T-helper 2 cell (primary cell): ENCODE data around the gene LTBP4.
"Not testable (repeated sequence)": the region's sequence is repeated elsewhere in the genome, so short reads cannot be mapped to it uniquely, and the experiment has no call there.

ENCODE experiments used
- DNase-seq, 5 experiments: peaks; one replicate each; pipeline versions ENCODE4 v3.0.0 to v3.0.0-alpha.2; 2012 to 2022
- total RNA-seq, 2 donors: gene quantifications; one replicate each; lab custom pipeline; 2026; lab: John Stamatoyannopoulos, UW

The LTBP4 gene
- 45.5 to 68.6 reads per million in 2 donors for total RNA-seq

GRCh38 chr19:40601134-40601974 is at the start of gene LTBP4:
TSS of gene LTBP4 (plus strand) at chr19:40601369. CDS start at chr19:40601388, 19 bp downstream.
- DNase-seq = no peak

GRCh38 chr19:40552848-40553247 is 48.3 kb upstream of the LTBP4 start:
- no peak for DNase-seq

- no peak for DNase-seq
Measured at GRCh38 chr19:40553885-40554857, 47.0 kb upstream of the LTBP4 start.

- DNase-seq = no peak
Measured at GRCh38 chr19:40555978-40556689, 45.0 kb upstream of the LTBP4 start.

- no peak for DNase-seq
Measured at GRCh38 chr19:40556953-40557530, 44.1 kb upstream of the LTBP4 start.

- DNase-seq = no peak
Measured at GRCh38 chr19:40559394-40559793, 41.8 kb upstream of the LTBP4 start.

- DNase-seq = no peak
Measured at GRCh38 chr19:40560092-40560507, 41.1 kb upstream of the LTBP4 start.

GRCh38 chr19:40561947-40562346 is 39.2 kb upstream of the LTBP4 start:
- no peak for DNase-seq

- not testable (repeated sequence) for DNase-seq
Measured at GRCh38 chr19:40564535-40564934, 36.6 kb upstream of the LTBP4 start.

- no peak for DNase-seq
Measured at GRCh38 chr19:40565355-40565754, 35.8 kb upstream of the LTBP4 start.

- DNase-seq = no peak
Measured at GRCh38 chr19:40565910-40566495, 35.2 kb upstream of the LTBP4 start.

- DNase-seq = no peak
Measured at GRCh38 chr19:40567040-40567749, 34.0 kb upstream of the LTBP4 start.

- DNase-seq = no peak
Measured at GRCh38 chr19:40567750-40568494, 33.2 kb upstream of the LTBP4 start.

GRCh38 chr19:40570313-40571004 is 30.7 kb upstream of the LTBP4 start:
- DNase-seq = peak; percentile 85 to 99 (median 97)

- DNase-seq = no peak
Measured at GRCh38 chr19:40571005-40571318, 30.2 kb upstream of the LTBP4 start.

- DNase-seq = no peak
Measured at GRCh38 chr19:40571831-40572495, 29.2 kb upstream of the LTBP4 start.

GRCh38 chr19:40575326-40575725 is 25.8 kb upstream of the LTBP4 start:
- no peak for DNase-seq

GRCh38 chr19:40576151-40576584 is 25.0 kb upstream of the LTBP4 start:
- peak in 1 of 5 experiments; percentile 62 for DNase-seq
